ENCODE results near the gene BRINP3.

GRCh38 chr1:190126728-190127127 lies 350.9 kb downstream of the BRINP3 start:
- TF ChIP-seq EZH2 (IDR thresholded peaks at IDR 0.05; ENCODE audit: borderline replicate concordance, insufficient read depth, low read length, poor library complexity, severe bottlenecking), result no peak
- TF ChIP-seq RAD21 (conservative IDR thresholded peaks at IDR 0.05), result no peak
- TF ChIP-seq EP300 (conservative IDR thresholded peaks at IDR 0.05; ENCODE audit: poor library complexity, severe bottlenecking), result no peak
- TF ChIP-seq CTCF (IDR thresholded peaks at IDR 0.05; ENCODE audit: poor library complexity, severe bottlenecking), result no peak
